Upper lobe of left lung (tissue), 6 donors: ENCODE measurements around the gene HNF4A. TPM values are rescaled to one million over a fixed set of nuclear protein-coding genes. Genes with fewer than 3 reads are reported as not detected.

Experiments used
- ATAC-seq, 2 donors: fragments of 200-7000 bp; cut with Tn5 transposase; one replicate each; pipeline ENCODE4 v1.9.1; 2022; ENCODE audit warnings: mild to moderate bottlenecking in 2 of 2, moderate library complexity in 2 of 2; ENCODE audit not compliant: low FRiP score in 2 of 2
- DNase-seq, 2 donors: peaks; one replicate each; pipeline ENCODE4 v3.0.0-alpha.2; 2019 to 2020
- H3K27ac ChIP-seq, 4 donors: fragments of 200-600 bp; sonication (generic); one replicate each; pipeline ENCODE4 v1.5.1; 2016 to 2019
- H3K27me3 ChIP-seq, 4 donors: fragments of 200-600 bp; sonication (generic); one replicate each; pipeline ENCODE4 v1.5.1; 2017 to 2019
- H3K36me3 ChIP-seq, 4 donors: fragments of 200-600 bp; sonication (generic); one replicate each; pipeline ENCODE4 v1.5.1; 2016 to 2019
- H3K4me1 ChIP-seq, 4 donors: fragments of 200-600 bp; sonication (generic); one replicate each; pipeline ENCODE4 v1.5.1; 2018 to 2019
- H3K4me3 ChIP-seq, 4 donors: fragments of 200-600 bp; sonication (generic); one replicate each; pipeline ENCODE4 v1.5.1; 2017 to 2019; ENCODE audit warnings: mild to moderate bottlenecking in 2 of 4, moderate library complexity in 1 of 4
- H3K9me3 ChIP-seq, 4 donors: fragments of 200-600 bp; sonication (generic); one replicate each; pipeline ENCODE4 v1.5.1; 2018 to 2019
- EP300 ChIP-seq, 4 donors: sonication (generic); formaldehyde crosslinking; IDR thresholded peaks; one replicate each; pipeline ENCODE4 v1.5.1; 2017; ENCODE audit warnings: antibody characterized with exemption in 4 of 4, control low read depth in 2 of 4
- POLR2A ChIP-seq, 4 donors: fragments of 450-650 bp; IDR thresholded peaks; one replicate each; pipeline ENCODE4 v1.5.1; 2016 to 2017; ENCODE audit warnings: antibody characterized with exemption in 4 of 4, mild to moderate bottlenecking in 2 of 4
- POLR2AphosphoS5 ChIP-seq, 2 donors: sonication (generic); formaldehyde crosslinking; IDR thresholded peaks; one replicate each; pipeline ENCODE4 v1.5.1; 2017; ENCODE audit warnings: antibody characterized with exemption in 2 of 2
- WGBS, 2 donors: methylation state at CpG; one replicate each; pipeline ENCODE4 v1.1.5; 2017 to 2018; 5-methylcytosine and 5-hydroxymethylcytosine counted together
- total RNA-seq, 6 donors: library from RNA; depleted of rRNA in 4 of 6; stranded (reverse); fragments of >200 nt in 4 of 6; gene quantifications; one replicate each; pipeline versions ENCODE4 v1.1.0 to v1.2.1, GENCODE V29; 2016 to 2021
- TF ChIP-seq, protein P1 (sequence below), 6 experiments: fragments of 450-650 bp in 4 of 6; fragments of 200-600 bp in 2 of 6; sonication (generic) in 2 of 6; IDR thresholded peaks; one replicate each; pipeline ENCODE4 v1.5.1; 2016 to 2019; ENCODE audit warnings: antibody characterized with exemption in 6 of 6
- donor health status: DM: no; HTN: no; CAD: no; lungs with moderate emphysema.
- donor health status: DM: no; HTN: yes; CAD: no; lungs with severe emphysema.

The HNF4A gene
- total RNA-seq, 6 donors from 2014 or later = under 0.01 to 0.74 (median 0.45) TPM; not detected in 2

GRCh38 chr20:44465001-44465560 lies 109.6 kb downstream of the HNF4A start:
- Histone ChIP-seq H3K27me3 (no peaks in the 10 kb centered on the region), H3K27ac (peak overlapping the region in 1 of 4 donors; percentile 52), H3K9me3 (no peaks in the 10 kb centered on the region), H3K4me3 (no peak overlapping the region), H3K4me1 (peaks cover 0 to 4% (median 0%) of the 10 kb centered on the region in 4 donors), H3K36me3 (no peaks in the 10 kb centered on the region)
- ATAC-seq (no peak), DNase-seq (no peak)
- WGBS, 2 donors = 52 to 56% methylated on average over 3 of the region's 3 CpGs
- TF ChIP-seq POLR2A (IDR thresholded peaks at IDR 0.05) (no peak), EP300 (IDR thresholded peaks at IDR 0.05) (no peak), POLR2AphosphoS5 (IDR thresholded peaks at IDR 0.05) (no peak)
- TF ChIP-seq, protein P1, sequence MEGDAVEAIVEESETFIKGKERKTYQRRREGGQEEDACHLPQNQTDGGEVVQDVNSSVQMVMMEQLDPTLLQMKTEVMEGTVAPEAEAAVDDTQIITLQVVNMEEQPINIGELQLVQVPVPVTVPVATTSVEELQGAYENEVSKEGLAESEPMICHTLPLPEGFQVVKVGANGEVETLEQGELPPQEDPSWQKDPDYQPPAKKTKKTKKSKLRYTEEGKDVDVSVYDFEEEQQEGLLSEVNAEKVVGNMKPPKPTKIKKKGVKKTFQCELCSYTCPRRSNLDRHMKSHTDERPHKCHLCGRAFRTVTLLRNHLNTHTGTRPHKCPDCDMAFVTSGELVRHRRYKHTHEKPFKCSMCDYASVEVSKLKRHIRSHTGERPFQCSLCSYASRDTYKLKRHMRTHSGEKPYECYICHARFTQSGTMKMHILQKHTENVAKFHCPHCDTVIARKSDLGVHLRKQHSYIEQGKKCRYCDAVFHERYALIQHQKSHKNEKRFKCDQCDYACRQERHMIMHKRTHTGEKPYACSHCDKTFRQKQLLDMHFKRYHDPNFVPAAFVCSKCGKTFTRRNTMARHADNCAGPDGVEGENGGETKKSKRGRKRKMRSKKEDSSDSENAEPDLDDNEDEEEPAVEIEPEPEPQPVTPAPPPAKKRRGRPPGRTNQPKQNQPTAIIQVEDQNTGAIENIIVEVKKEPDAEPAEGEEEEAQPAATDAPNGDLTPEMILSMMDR (IDR thresholded peaks at IDR 0.05) = no peak

DNA sequence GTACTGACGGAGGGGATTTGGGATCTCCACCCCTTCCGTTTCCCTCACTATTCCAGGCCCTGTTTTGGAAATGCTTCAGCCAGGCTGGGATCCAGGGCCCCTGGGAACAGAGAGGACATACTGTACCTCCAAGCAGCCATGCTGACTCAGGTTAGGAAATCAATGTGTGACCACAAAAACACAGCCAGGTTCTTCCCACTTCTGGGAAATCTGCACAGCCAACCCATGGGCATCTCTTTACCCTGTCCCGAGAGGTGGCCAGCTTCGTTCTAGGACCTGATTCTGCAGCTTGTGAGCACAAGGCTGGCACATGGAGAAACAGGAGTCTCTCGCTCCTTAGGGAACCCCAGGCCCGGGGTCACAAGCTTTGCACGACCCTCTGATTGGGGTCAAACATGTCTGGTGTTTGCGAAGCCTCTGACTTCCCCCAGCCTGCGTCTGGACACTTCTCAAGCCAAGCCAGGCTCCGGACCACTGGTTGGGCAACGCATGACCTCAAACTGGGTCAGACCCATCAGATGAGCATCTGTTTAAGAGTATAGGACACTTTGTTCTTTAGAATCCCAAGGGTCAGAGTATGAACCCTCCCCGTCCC lies 111.9 kb downstream of the HNF4A start:
- DNase-seq (no peak), ATAC-seq (peak in 1 of 2 donors; percentile 61)
- Histone ChIP-seq H3K36me3 (no peaks in the 10 kb centered on the region), H3K4me3 (no peak overlapping the region), H3K4me1 (peaks cover 0 to 4% (median 0%) of the 10 kb centered on the region in 4 donors), H3K9me3 (no peaks in the 10 kb centered on the region), H3K27ac (no peak overlapping the region), H3K27me3 (no peaks in the 10 kb centered on the region)
- WGBS, 2 donors = 73 to 80% methylated on average over 9 to 12 of the region's 12 CpGs
- TF ChIP-seq, protein P1 (IDR thresholded peaks at IDR 0.05) = no peak
- TF ChIP-seq EP300 (IDR thresholded peaks at IDR 0.05) = peak in 3 of 4 donors; percentile 9 to 72 (median 65)
- TF ChIP-seq POLR2AphosphoS5 (IDR thresholded peaks at IDR 0.05) = peak in 1 of 2 donors; percentile 25
- no peak for TF ChIP-seq POLR2A (IDR thresholded peaks at IDR 0.05)

- WGBS, 2 donors = 90 to 97% methylated on average over 8 of the region's 8 CpGs
- peak overlapping the region in 2 of 4 donors; percentile 19 to 46 for H3K27ac ChIP-seq
- H3K27me3 ChIP-seq = no peaks in the 10 kb centered on the region
- H3K4me3 ChIP-seq = no peak overlapping the region
- TF ChIP-seq POLR2A (IDR thresholded peaks at IDR 0.05) (no peak), EP300 (IDR thresholded peaks at IDR 0.05) (no peak), POLR2AphosphoS5 (IDR thresholded peaks at IDR 0.05) (no peak)
- TF ChIP-seq, protein P1 (IDR thresholded peaks at IDR 0.05) = no peak
- ATAC-seq = no peak
- H3K36me3 ChIP-seq = no peaks in the 10 kb centered on the region
- DNase-seq = no peak
- H3K4me1 ChIP-seq = peaks cover 0 to 4% (median 0%) of the 10 kb centered on the region in 4 donors
- H3K9me3 ChIP-seq = no peaks in the 10 kb centered on the region
These were observed 112.7 kb downstream of the HNF4A start for GRCh38 chr20:44468044-44468782.

GRCh38 chr20:44470327-44470726 lies 114.8 kb downstream of the HNF4A start:
- Histone ChIP-seq H3K4me3 (no peak overlapping the region), H3K27ac (no peak overlapping the region), H3K4me1 (peaks cover 0 to 9% (median 4%) of the 10 kb centered on the region in 4 donors), H3K9me3 (no peaks in the 10 kb centered on the region), H3K36me3 (no peaks in the 10 kb centered on the region), H3K27me3 (no peaks in the 10 kb centered on the region)
- no peak for ATAC-seq
- WGBS, 2 donors = 54 to 58% methylated on average over 5 of the region's 5 CpGs
- TF ChIP-seq POLR2A (IDR thresholded peaks at IDR 0.05) = no peak
- TF ChIP-seq EP300 (IDR thresholded peaks at IDR 0.05) = no peak
- TF ChIP-seq POLR2AphosphoS5 (IDR thresholded peaks at IDR 0.05) = no peak
- TF ChIP-seq, protein P1 (IDR thresholded peaks at IDR 0.05) = no peak
- no peak for DNase-seq
